H1 (cell line): ENCODE measurements around the gene CYP27B1. TPM values are rescaled to one million over a fixed set of nuclear protein-coding genes. Genes with fewer than 3 reads are reported as not detected.

Experiments used
- CTCF ChIA-PET: fragments of 300-600 bp; sonication (Branson Sonifier 250); formaldehyde crosslinking; loops from one replicate; lab custom pipeline; 2021; ENCODE audit not compliant: partially characterized antibody; lab: Charles Lee
- POLR2A ChIA-PET: fragments of 300-600 bp; sonication (Branson Sonifier 250); formaldehyde crosslinking; loops from one replicate; lab custom pipeline; 2021; ENCODE audit warnings: inconsistent platforms; ENCODE audit not compliant: partially characterized antibody; lab: Charles Lee
- DNase-seq, 2 experiments: peaks; one replicate each; pipeline versions ENCODE4 v3.0.0 to v3.0.0-alpha.2; 2010 to 2022; ENCODE audit warnings: low spot score in 2 of 2, low read depth in 1 of 2, mixed read lengths in 1 of 2
- FAIRE-seq: peaks from 2 replicates; lab custom pipeline; 2011; peaks lifted over from hg19 to GRCh38; lab: Jason Lieb, UNC
- H2AFZ ChIP-seq: 2 replicates; pipeline ENCODE4 v1.8.1; 2012; ENCODE audit warnings: low read length, inconsistent platforms
- H2AK5ac ChIP-seq: 2 replicates; pipeline ENCODE4 v1.6.1; 2013; ENCODE audit warnings: low read depth, low read length
- H2BK120ac ChIP-seq: replicated peaks from 2 replicates; pipeline ENCODE3; 2013; ENCODE audit warnings: low read depth, low read length, inconsistent platforms
- H2BK12ac ChIP-seq: 2 replicates; pipeline ENCODE4 v1.6.1; 2013; ENCODE audit warnings: low read depth, low read length
- H2BK15ac ChIP-seq: 2 replicates; pipeline ENCODE4 v1.6.1; 2013; ENCODE audit warnings: low read length
- H2BK20ac ChIP-seq: 2 replicates; pipeline ENCODE4 v1.6.1; 2013; ENCODE audit warnings: low read length
- H2BK5ac ChIP-seq: 2 replicates; pipeline ENCODE4 v1.6.1; 2013; ENCODE audit warnings: low read depth, low read length
- H3K14ac ChIP-seq: 2 replicates; pipeline ENCODE4 v1.6.1; 2013; ENCODE audit warnings: inconsistent platforms; ENCODE audit not compliant: insufficient read length
- H3K18ac ChIP-seq: 2 replicates; pipeline ENCODE4 v1.6.1; 2013; ENCODE audit warnings: low read length; ENCODE audit errors: extremely low read depth
- H3K23ac ChIP-seq: 2 replicates; pipeline ENCODE4 v1.6.1; 2013; ENCODE audit warnings: inconsistent platforms; ENCODE audit not compliant: insufficient read length
- H3K23me2 ChIP-seq: 2 replicates; pipeline ENCODE4 v1.6.1; 2013; ENCODE audit warnings: low read depth, low read length
- H3K27ac ChIP-seq: 2 replicates; pipeline ENCODE4 v1.6.1; 2011; ENCODE audit warnings: low read depth, low read length, inconsistent platforms
- H3K27me3 ChIP-seq, 4 experiments: replicated peaks in 1 of 4; 1 replicate in 1 of 4; 2 replicates in 3 of 4; pipeline versions ENCODE4 v1.6.1 to v1.8.1; 2011 to 2013; ENCODE audit warnings: low read length in 3 of 4, mild to moderate bottlenecking in 3 of 4, inconsistent platforms in 2 of 4, mixed read lengths in 2 of 4, moderate library complexity in 1 of 4; ENCODE audit not compliant: control insufficient read depth in 3 of 4, insufficient read depth in 3 of 4; ENCODE audit errors: extremely low read depth in 1 of 4
- H3K36me3 ChIP-seq, 4 experiments: 2 replicates each; pipeline versions ENCODE4 v1.6.1 to v1.8.1; 2011 to 2013; ENCODE audit warnings: mild to moderate bottlenecking in 4 of 4, low read length in 3 of 4, moderate library complexity in 2 of 4, control low read depth in 1 of 4, inconsistent platforms in 1 of 4; ENCODE audit not compliant: insufficient read depth in 4 of 4, control insufficient read depth in 2 of 4
- H3K4ac ChIP-seq: replicated peaks from 2 replicates; pipeline ENCODE3; 2013; ENCODE audit warnings: low read length, low read depth, mixed read lengths, inconsistent platforms; ENCODE audit not compliant: insufficient read length
- H3K4me1 ChIP-seq, 4 experiments: replicated peaks in 1 of 4; 1 replicate in 1 of 4; 2 replicates in 3 of 4; pipeline versions ENCODE4 v1.6.1 to v1.8.1; 2011 to 2013; ENCODE audit warnings: low read length in 3 of 4, inconsistent platforms in 2 of 4, mixed read lengths in 1 of 4; ENCODE audit not compliant: insufficient read depth in 4 of 4, control insufficient read depth in 3 of 4
- H3K4me2 ChIP-seq, 2 experiments: 2 replicates each; pipeline versions ENCODE4 v1.6.1 to v1.8.1; 2011 to 2013; ENCODE audit warnings: low read depth in 2 of 2, low read length in 2 of 2, control low read depth in 1 of 2, inconsistent platforms in 1 of 2, mild to moderate bottlenecking in 1 of 2; ENCODE audit not compliant: insufficient read depth in 1 of 2
- H3K4me3 ChIP-seq, 4 experiments: fragments of 200-600, 300-600 bp in 1 of 4; sonication (generic), shearing (Covaris generic), sonication (Bioruptor Twin) in 1 of 4; 2 replicates each; pipeline versions ENCODE4 v1.5.1 to v1.8.1; 2011 to 2016; ENCODE audit warnings: low read length in 4 of 4, low read depth in 3 of 4, control low read depth in 2 of 4, inconsistent platforms in 2 of 4, mild to moderate bottlenecking in 2 of 4, mixed read lengths in 1 of 4, moderate library complexity in 1 of 4; ENCODE audit not compliant: insufficient read depth in 2 of 4; ENCODE audit errors: extremely low read depth in 1 of 4
- H3K56ac ChIP-seq: replicated peaks from 2 replicates; pipeline ENCODE3; 2013; ENCODE audit warnings: low read depth, mild to moderate bottlenecking, mixed read lengths, low read length, inconsistent platforms; ENCODE audit not compliant: insufficient read length
- H3K79me1 ChIP-seq: 2 replicates; pipeline ENCODE4 v1.6.1; 2013; ENCODE audit warnings: low read depth, low read length, control low read depth
- H3K79me2 ChIP-seq, 2 experiments: 2 replicates each; pipeline versions ENCODE4 v1.6.1 to v1.8.1; 2012 to 2013; ENCODE audit warnings: low read length in 2 of 2, mild to moderate bottlenecking in 2 of 2, inconsistent platforms in 1 of 2; ENCODE audit not compliant: insufficient read depth in 2 of 2, control insufficient read depth in 1 of 2
- H3K9ac ChIP-seq, 4 experiments: replicated peaks in 1 of 4; 1 replicate in 1 of 4; 2 replicates in 3 of 4; pipeline versions ENCODE4 v1.6.1 to v1.8.1; 2011 to 2013; ENCODE audit warnings: low read depth in 3 of 4, low read length in 3 of 4, control low read depth in 2 of 4, mild to moderate bottlenecking in 2 of 4, moderate library complexity in 2 of 4, inconsistent platforms in 1 of 4; ENCODE audit errors: extremely low read depth in 1 of 4
- H3K9me3 ChIP-seq, 2 experiments: 2 replicates each; pipeline versions ENCODE4 v1.6.1 to v1.8.1; 2012 to 2013; ENCODE audit warnings: mild to moderate bottlenecking in 2 of 2, moderate library complexity in 2 of 2, control low read depth in 1 of 2, inconsistent platforms in 1 of 2, low read depth in 1 of 2, low read length in 1 of 2, mixed read lengths in 1 of 2; ENCODE audit not compliant: insufficient read depth in 2 of 2
- H4K20me1 ChIP-seq, 2 experiments: replicated peaks in 1 of 2; 2 replicates each; pipeline versions ENCODE3 to v1.8.1; 2011 to 2013; ENCODE audit warnings: inconsistent platforms in 2 of 2, low read length in 2 of 2, mild to moderate bottlenecking in 1 of 2; ENCODE audit not compliant: insufficient read depth in 2 of 2, control insufficient read depth in 1 of 2
- H4K5ac ChIP-seq: 2 replicates; pipeline ENCODE4 v1.6.1; 2013; ENCODE audit warnings: low read length, low read depth, mixed read lengths, inconsistent platforms; ENCODE audit not compliant: insufficient read length
- H4K8ac ChIP-seq: 2 replicates; pipeline ENCODE4 v1.8.0; 2013; ENCODE audit warnings: mild to moderate bottlenecking, moderate library complexity, low read length, inconsistent platforms; ENCODE audit not compliant: insufficient read depth; ENCODE audit errors: extremely low read depth
- H4K91ac ChIP-seq: replicated peaks from 2 replicates; pipeline ENCODE3; 2013; ENCODE audit warnings: low read length, mixed read lengths, inconsistent platforms; ENCODE audit not compliant: insufficient read length
- CBX8 ChIP-seq: fragments of 300-800, 300-1000 bp; sonication (generic); IDR thresholded peaks from 2 replicates; pipeline ENCODE4 v1.7.1; 2016; ENCODE audit warnings: low read depth, low read length, borderline replicate concordance
- HDAC6 ChIP-seq: IDR thresholded peaks from one replicate; pipeline ENCODE4 v1.7.1; 2012; ENCODE audit warnings: low read depth, mild to moderate bottlenecking, inconsistent platforms, low read length, moderate library complexity
- RAD21 ChIP-seq, 2 experiments: IDR thresholded peaks in 1 of 2; conservative IDR thresholded peaks in 1 of 2; 2 replicates each; pipeline ENCODE4 v1.6.1; 2011; ENCODE audit warnings: low read depth in 2 of 2, low read length in 2 of 2, improper control_type of control experiment in 1 of 2, inconsistent platforms in 1 of 2, mild to moderate bottlenecking in 1 of 2, moderate library complexity in 1 of 2
- SRF ChIP-seq: IDR thresholded peaks from 2 replicates; pipeline ENCODE4 v1.6.1; 2011; ENCODE audit warnings: mild to moderate bottlenecking, low read depth, low read length, moderate library complexity
- WGBS, 2 experiments: shearing (Covaris generic) in 1 of 2; methylation state at CpG; one replicate each; pipeline versions ENCODE4 v1.1.6 to v1.1.7; 2013 to 2015; ENCODE audit warnings: low lambda C conversion rate in 2 of 2, mixed read lengths in 2 of 2, inconsistent platforms in 1 of 2, low coverage in 1 of 2, missing lambda C conversion rate in 1 of 2; ENCODE audit not compliant: insufficient replicate concordance in 2 of 2, insufficient coverage in 1 of 2, insufficient read length in 1 of 2; ENCODE audit errors: extremely low coverage in 1 of 2, missing lambda C conversion rate in 1 of 2; 5-methylcytosine and 5-hydroxymethylcytosine counted together
- polyA plus RNA-seq, 7 experiments: library from polyadenylated mRNA; depleted of rRNA in 3 of 7; stranded (reverse) in 5 of 7; unstranded in 2 of 7; fragments of >200 nt in 5 of 7; fragments of 200-250 nt in 2 of 7; gene quantifications; 1 replicate in 5 of 7; 2 replicates in 1 of 7; 4 replicates in 1 of 7; pipeline versions ENCODE4 v1.2.1 to v1.2.3, GENCODE V29; 2011 to 2013; ENCODE audit warnings: missing spikeins in 2 of 7, mixed read lengths in 2 of 7
- total RNA-seq: library from RNA; stranded (reverse); fragmentation: NEBNext Ultra II Directional; extraction: Animal tissue kit (Norgen Biotek cat#: 25700); gene quantifications from 2 replicates; pipeline ENCODE4 v1.2.1, GENCODE V29; 2021
- TF ChIP-seq, protein P1 (sequence below): IDR thresholded peaks from 2 replicates; pipeline ENCODE4 v1.6.1; 2011; ENCODE audit warnings: low read depth, mild to moderate bottlenecking, low read length; ENCODE audit not compliant: insufficient read depth
- TF ChIP-seq, protein P2 (sequence below): IDR thresholded peaks from 2 replicates; pipeline ENCODE4 v1.6.1; 2011; ENCODE audit warnings: low read length, improper control_type of control experiment

Gene CYP27B1
- total and polyA plus RNA-seq, 2 of the 8 experiments (the other 6 are each of a cell fraction or from before 2014, with no cell fraction given): 2.9 to 3.3 TPM

DNA sequence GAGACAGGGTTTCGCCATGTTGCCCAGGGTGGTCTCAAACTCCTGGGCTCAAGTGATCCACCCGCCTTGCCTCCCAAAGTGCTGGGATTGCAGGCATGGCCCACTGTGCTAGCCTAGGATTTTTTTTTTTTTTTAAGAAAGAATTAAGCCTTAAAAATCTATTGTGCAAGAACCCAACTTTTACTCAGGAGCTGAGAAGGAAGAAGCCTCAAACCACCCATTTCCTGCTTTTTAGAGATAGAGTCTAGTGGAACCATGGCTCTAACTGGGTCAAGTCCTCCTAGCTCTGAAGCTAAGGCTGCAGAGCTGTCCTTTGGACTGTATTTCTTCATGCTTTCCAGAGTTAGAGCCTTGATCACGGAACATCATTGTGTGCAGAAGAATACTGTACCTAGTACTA is 14.4 kb upstream of the CYP27B1 start:
- no peak overlapping the region for H4K8ac ChIP-seq
- no peak overlapping the region for H2BK120ac ChIP-seq
- peaks cover 2% of the 10 kb centered on the region; the same call in 1 of the 2 replicates for H3K23me2 ChIP-seq
- H3K4me2 ChIP-seq: no peak overlapping the region
- CTCF ChIA-PET: interaction anchor here (0.7 to 4.7 kb wide), 12 partner anchors 11 to 124 kb away, joined by 3 to 28 read pairs (median 4); partner anchors contain the start of gene CYP27B1
- no peak overlapping the region for H3K9ac ChIP-seq
- no peak overlapping the region for H4K5ac ChIP-seq
- H3K4ac ChIP-seq: no peak overlapping the region
- no peaks in the 10 kb centered on the region for H4K20me1 ChIP-seq
- no peaks in the 10 kb centered on the region for H3K79me1 ChIP-seq
- DNase-seq (no peak), FAIRE-seq (no peak)
- H3K79me2 ChIP-seq: peaks cover 0 to 16% of the 10 kb centered on the region in 2 experiments; a peak in 2 of 4 replicates
- WGBS, 2 experiments: 91% methylated on average over 3 of the region's 3 CpGs; no CpG with 5 or more reads in 1 of the 2 experiments
- H2BK20ac ChIP-seq: no peak overlapping the region
- H3K36me3 ChIP-seq: peaks cover 0 to 14% (median 6%) of the 10 kb centered on the region in 4 experiments; a peak in 5 of 8 replicates
- H2AFZ ChIP-seq: no peak overlapping the region
- H2BK12ac ChIP-seq: no peak overlapping the region
- H4K91ac ChIP-seq: no peak overlapping the region
- no peak overlapping the region for H3K23ac ChIP-seq
- no peaks in the 10 kb centered on the region for H3K27me3 ChIP-seq
- no peak overlapping the region for H3K4me3 ChIP-seq
- no peak overlapping the region for H3K14ac ChIP-seq
- no peaks in the 10 kb centered on the region for H3K4me1 ChIP-seq
- no peak overlapping the region for H3K56ac ChIP-seq
- no peaks in the 10 kb centered on the region for H3K9me3 ChIP-seq
- H3K18ac ChIP-seq: no peak overlapping the region
- no peak overlapping the region for H2BK5ac ChIP-seq
- H2AK5ac ChIP-seq: no peak overlapping the region
- POLR2A ChIA-PET: interaction anchor here (1.2 to 2.6 kb wide), 3 partner anchors 9 to 34 kb away, joined by 6 to 19 read pairs (median 7); partner anchors contain the start of genes CYP27B1, EEF1AKMT3 and METTL1
- H3K27ac ChIP-seq: no peak overlapping the region
- no peak overlapping the region for H2BK15ac ChIP-seq
- TF ChIP-seq HDAC6 (no peak), SRF (no peak), RAD21 (IDR thresholded peaks at IDR 0.05 in 1 of 2, conservative IDR thresholded peaks at IDR 0.05 in 1 of 2; ENCODE audit: low read depth in 2 of 2, low read length in 2 of 2) (no peak), CBX8 (no peak)
- TF ChIP-seq, protein P1, sequence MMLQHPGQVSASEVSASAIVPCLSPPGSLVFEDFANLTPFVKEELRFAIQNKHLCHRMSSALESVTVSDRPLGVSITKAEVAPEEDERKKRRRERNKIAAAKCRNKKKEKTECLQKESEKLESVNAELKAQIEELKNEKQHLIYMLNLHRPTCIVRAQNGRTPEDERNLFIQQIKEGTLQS: no peak
- TF ChIP-seq, protein P2, sequence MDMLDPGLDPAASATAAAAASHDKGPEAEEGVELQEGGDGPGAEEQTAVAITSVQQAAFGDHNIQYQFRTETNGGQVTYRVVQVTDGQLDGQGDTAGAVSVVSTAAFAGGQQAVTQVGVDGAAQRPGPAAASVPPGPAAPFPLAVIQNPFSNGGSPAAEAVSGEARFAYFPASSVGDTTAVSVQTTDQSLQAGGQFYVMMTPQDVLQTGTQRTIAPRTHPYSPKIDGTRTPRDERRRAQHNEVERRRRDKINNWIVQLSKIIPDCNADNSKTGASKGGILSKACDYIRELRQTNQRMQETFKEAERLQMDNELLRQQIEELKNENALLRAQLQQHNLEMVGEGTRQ: no peak
